ENCODE results near the gene IMPG2. TPM values are rescaled to one million over a fixed set of nuclear protein-coding genes. Genes with fewer than 3 reads are reported as not detected.

Gene IMPG2
- total RNA-seq, 1 experiment from 2014 or later, result 0.13 TPM

DNA sequence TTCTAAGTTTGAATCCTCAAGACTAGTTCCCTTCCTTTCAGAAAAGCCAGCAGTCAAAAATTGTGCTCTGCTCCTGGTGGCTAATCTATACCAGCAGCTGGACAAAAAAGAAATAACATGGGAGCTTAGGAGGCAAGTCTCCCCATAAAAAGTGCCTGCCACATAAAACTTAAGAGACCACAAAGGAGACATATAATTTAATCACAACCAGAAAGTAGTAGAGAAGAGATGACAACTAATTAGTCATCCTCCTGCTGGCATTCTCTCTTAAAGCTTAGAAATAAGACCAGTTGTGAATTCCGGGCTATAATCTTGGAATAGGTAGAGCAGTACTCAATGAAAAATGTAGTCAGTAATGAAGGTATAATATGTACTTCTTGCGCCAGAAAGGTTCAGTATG is 20.2 kb upstream of the IMPG2 start:
- POLR2A ChIA-PET (ENCODE audit: low non-redundant PET), result no interaction called here
- no peaks in the 10 kb centered on the region for H3K9me3 ChIP-seq (ENCODE audit: low read depth, low read length, poor library complexity, severe bottlenecking)
- intact Hi-C loops (cut with micrococcal nuclease; ENCODE audit: unreplicated experiment), result no loop called here
- no peaks in the 10 kb centered on the region for H3K4me1 ChIP-seq (ENCODE audit: insufficient read depth, low read length, poor library complexity, severe bottlenecking)
- no peak overlapping the region for H3K4me3 ChIP-seq (ENCODE audit: low read depth, low read length, poor library complexity, severe bottlenecking)
- CTCF ChIA-PET, result no interaction called here
- BruUV-seq (replicated peaks), result no TSS peak
- DNase-seq (ENCODE audit: low spot score), result no peak
- H3K27me3 ChIP-seq (replicated peaks; ENCODE audit: insufficient read depth, low read depth, low read length, poor library complexity), result no peaks in the 10 kb centered on the region
- H3K36me3 ChIP-seq (ENCODE audit: insufficient read depth, low read length, poor library complexity, severe bottlenecking), result no peaks in the 10 kb centered on the region
- no peak overlapping the region for H3K27ac ChIP-seq (ENCODE audit: low read depth, low read length, poor library complexity, severe bottlenecking)
- no peak for TF ChIP-seq EZH2 (IDR thresholded peaks at IDR 0.05; ENCODE audit: borderline replicate concordance, low read depth, low read length, poor library complexity, severe bottlenecking)
- TF ChIP-seq, protein P1, sequence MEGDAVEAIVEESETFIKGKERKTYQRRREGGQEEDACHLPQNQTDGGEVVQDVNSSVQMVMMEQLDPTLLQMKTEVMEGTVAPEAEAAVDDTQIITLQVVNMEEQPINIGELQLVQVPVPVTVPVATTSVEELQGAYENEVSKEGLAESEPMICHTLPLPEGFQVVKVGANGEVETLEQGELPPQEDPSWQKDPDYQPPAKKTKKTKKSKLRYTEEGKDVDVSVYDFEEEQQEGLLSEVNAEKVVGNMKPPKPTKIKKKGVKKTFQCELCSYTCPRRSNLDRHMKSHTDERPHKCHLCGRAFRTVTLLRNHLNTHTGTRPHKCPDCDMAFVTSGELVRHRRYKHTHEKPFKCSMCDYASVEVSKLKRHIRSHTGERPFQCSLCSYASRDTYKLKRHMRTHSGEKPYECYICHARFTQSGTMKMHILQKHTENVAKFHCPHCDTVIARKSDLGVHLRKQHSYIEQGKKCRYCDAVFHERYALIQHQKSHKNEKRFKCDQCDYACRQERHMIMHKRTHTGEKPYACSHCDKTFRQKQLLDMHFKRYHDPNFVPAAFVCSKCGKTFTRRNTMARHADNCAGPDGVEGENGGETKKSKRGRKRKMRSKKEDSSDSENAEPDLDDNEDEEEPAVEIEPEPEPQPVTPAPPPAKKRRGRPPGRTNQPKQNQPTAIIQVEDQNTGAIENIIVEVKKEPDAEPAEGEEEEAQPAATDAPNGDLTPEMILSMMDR (conservative IDR thresholded peaks at IDR 0.05; ENCODE audit: low read depth, low read length), result no peak

DNA sequence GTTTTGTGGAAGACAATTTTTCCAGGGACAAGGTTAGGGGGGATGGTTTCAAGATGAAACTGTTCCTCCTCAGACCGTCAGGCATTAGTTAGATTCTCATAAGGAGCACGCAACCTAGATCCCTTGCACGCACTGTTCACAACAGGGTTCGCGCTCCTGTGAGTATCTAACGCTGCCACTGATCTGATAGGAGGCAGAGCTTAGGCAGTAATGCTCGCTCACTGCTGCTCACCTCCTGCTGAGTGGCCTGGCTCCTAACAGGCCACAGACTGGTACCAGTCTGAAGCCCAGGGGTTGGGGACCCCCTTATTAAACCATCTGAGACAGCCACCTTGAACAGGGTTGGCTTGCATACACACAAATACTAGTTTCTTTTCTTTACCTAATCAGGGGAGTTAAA is 13.5 kb upstream of the IMPG2 start:
- intact Hi-C loops (cut with micrococcal nuclease; ENCODE audit: unreplicated experiment), result no loop called here
- ChIA-PET POLR2A (ENCODE audit: low non-redundant PET) (no interaction called here), CTCF (no interaction called here)
- Histone ChIP-seq H3K27me3 (replicated peaks; ENCODE audit: insufficient read depth, low read depth, low read length, poor library complexity) (no peaks in the 10 kb centered on the region), H3K4me1 (ENCODE audit: insufficient read depth, low read length, poor library complexity, severe bottlenecking) (no peaks in the 10 kb centered on the region), H3K36me3 (ENCODE audit: insufficient read depth, low read length, poor library complexity, severe bottlenecking) (no peaks in the 10 kb centered on the region), H3K4me3 (ENCODE audit: low read depth, low read length, poor library complexity, severe bottlenecking) (no peak overlapping the region), H3K27ac (ENCODE audit: low read depth, low read length, poor library complexity, severe bottlenecking) (no peak overlapping the region), H3K9me3 (ENCODE audit: low read depth, low read length, poor library complexity, severe bottlenecking) (no peaks in the 10 kb centered on the region)
- TF ChIP-seq EZH2 (IDR thresholded peaks at IDR 0.05; ENCODE audit: borderline replicate concordance, low read depth, low read length, poor library complexity, severe bottlenecking), result no peak
- TF ChIP-seq, protein P1 (conservative IDR thresholded peaks at IDR 0.05; ENCODE audit: low read depth, low read length), result no peak
- no TSS peak for BruUV-seq (replicated peaks)
- no peak for DNase-seq (ENCODE audit: low spot score)

DNA sequence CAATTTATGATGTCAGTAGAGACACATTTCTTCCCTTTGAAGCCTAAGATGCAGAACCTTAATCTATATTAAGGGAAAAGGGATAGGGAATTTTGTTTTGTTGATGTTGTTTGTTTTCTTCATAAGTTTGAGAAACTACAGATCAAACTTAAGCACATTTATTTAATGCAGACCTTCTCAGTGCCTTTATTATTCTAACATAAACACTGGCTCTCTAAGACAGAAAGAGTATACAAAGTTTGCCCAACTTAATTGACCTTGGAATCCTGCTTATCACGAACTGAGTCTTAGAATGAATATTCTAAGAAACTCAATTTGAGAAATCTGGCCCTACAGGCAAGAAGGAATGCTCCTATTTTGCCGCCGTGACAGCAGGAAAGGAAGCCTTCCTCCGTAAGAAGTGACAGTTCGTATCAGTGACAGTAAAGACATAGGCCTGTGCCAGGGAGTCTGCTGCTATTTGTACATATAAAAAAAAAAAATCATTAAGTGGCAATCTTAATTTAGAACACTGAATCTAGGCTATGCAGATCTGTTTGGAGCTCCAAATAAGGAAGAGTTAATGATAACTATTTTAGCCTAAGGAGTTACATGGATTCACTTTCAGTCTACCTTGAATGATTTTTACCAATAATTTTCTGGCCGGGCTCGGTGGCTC is 8.8 kb upstream of the IMPG2 start:
- no peak overlapping the region for H3K4me3 ChIP-seq (ENCODE audit: low read depth, low read length, poor library complexity, severe bottlenecking)
- ChIA-PET POLR2A (ENCODE audit: low non-redundant PET) (no interaction called here), CTCF (no interaction called here)
- DNase-seq (ENCODE audit: low spot score), result no peak
- H3K9me3 ChIP-seq (ENCODE audit: low read depth, low read length, poor library complexity, severe bottlenecking), result no peaks in the 10 kb centered on the region
- intact Hi-C loops (cut with micrococcal nuclease; ENCODE audit: unreplicated experiment), result no loop called here
- H3K27me3 ChIP-seq (replicated peaks; ENCODE audit: insufficient read depth, low read depth, low read length, poor library complexity), result no peaks in the 10 kb centered on the region
- H3K36me3 ChIP-seq (ENCODE audit: insufficient read depth, low read length, poor library complexity, severe bottlenecking), result no peaks in the 10 kb centered on the region
- TF ChIP-seq, protein P1 (conservative IDR thresholded peaks at IDR 0.05; ENCODE audit: low read depth, low read length), result no peak
- TF ChIP-seq EZH2 (IDR thresholded peaks at IDR 0.05; ENCODE audit: borderline replicate concordance, low read depth, low read length, poor library complexity, severe bottlenecking), result no peak
- no peaks in the 10 kb centered on the region for H3K4me1 ChIP-seq (ENCODE audit: insufficient read depth, low read length, poor library complexity, severe bottlenecking)
- no peak overlapping the region for H3K27ac ChIP-seq (ENCODE audit: low read depth, low read length, poor library complexity, severe bottlenecking)
- no TSS peak for BruUV-seq (replicated peaks)

Measured in A673 (cell line).